GM19452 (cell line): ENCODE results near the gene CAMTA1.

Experiments
- ATAC-seq: cut with Tn5 transposase; IDR thresholded peaks from one replicate; pipeline ENCODE4 v1.9.1; 2021; ENCODE audit not compliant: unreplicated experiment

Gene CAMTA1

GRCh38 chr1:7476861-7477547 is 691.8 kb downstream of the CAMTA1 start:
- ATAC-seq, result no peak

GRCh38 chr1:7477593-7477992 is 692.3 kb downstream of the CAMTA1 start:
- no peak for ATAC-seq

GRCh38 chr1:7478142-7478790 is 693.0 kb downstream of the CAMTA1 start:
- no peak for ATAC-seq

GRCh38 chr1:7478809-7479499 is 693.7 kb downstream of the CAMTA1 start:
- ATAC-seq, result no peak

- ATAC-seq, result no peak
Measured at GRCh38 chr1:7479571-7479970, 694.3 kb downstream of the CAMTA1 start.

- ATAC-seq, result no peak
Measured at GRCh38 chr1:7481194-7481593, 695.9 kb downstream of the CAMTA1 start.

GRCh38 chr1:7482077-7482476 is 696.8 kb downstream of the CAMTA1 start:
- ATAC-seq, result no peak

GRCh38 chr1:7482772-7483495 is 697.7 kb downstream of the CAMTA1 start:
- ATAC-seq, result no peak

- no peak for ATAC-seq
Measured at GRCh38 chr1:7483634-7484383, 698.6 kb downstream of the CAMTA1 start.

GRCh38 chr1:7485086-7485780 is 700.0 kb downstream of the CAMTA1 start:
- no peak for ATAC-seq

- no peak for ATAC-seq
Measured at GRCh38 chr1:7485826-7486225, 700.6 kb downstream of the CAMTA1 start.

GRCh38 chr1:7487766-7488474 is 702.7 kb downstream of the CAMTA1 start:
- no peak for ATAC-seq

- no peak for ATAC-seq
Measured at GRCh38 chr1:7488475-7488842, 703.2 kb downstream of the CAMTA1 start.

GRCh38 chr1:7489586-7489985 is 704.3 kb downstream of the CAMTA1 start:
- ATAC-seq, result no peak

GRCh38 chr1:7490576-7490975 is 705.3 kb downstream of the CAMTA1 start:
- no peak for ATAC-seq

GRCh38 chr1:7491109-7491817 is 706.0 kb downstream of the CAMTA1 start:
- no peak for ATAC-seq

GRCh38 chr1:7491818-7492173 is 706.5 kb downstream of the CAMTA1 start:
- ATAC-seq, result no peak

GRCh38 chr1:7493711-7494454 is 708.6 kb downstream of the CAMTA1 start:
- no peak for ATAC-seq
